Measurements from ENCODE around the gene DPY19L3. TPM values are rescaled to one million over a fixed set of nuclear protein-coding genes. Genes with fewer than 3 reads are reported as not detected.

The DPY19L3 gene
- total RNA-seq, 1 experiment from 2014 or later: 45.1 TPM

DNA sequence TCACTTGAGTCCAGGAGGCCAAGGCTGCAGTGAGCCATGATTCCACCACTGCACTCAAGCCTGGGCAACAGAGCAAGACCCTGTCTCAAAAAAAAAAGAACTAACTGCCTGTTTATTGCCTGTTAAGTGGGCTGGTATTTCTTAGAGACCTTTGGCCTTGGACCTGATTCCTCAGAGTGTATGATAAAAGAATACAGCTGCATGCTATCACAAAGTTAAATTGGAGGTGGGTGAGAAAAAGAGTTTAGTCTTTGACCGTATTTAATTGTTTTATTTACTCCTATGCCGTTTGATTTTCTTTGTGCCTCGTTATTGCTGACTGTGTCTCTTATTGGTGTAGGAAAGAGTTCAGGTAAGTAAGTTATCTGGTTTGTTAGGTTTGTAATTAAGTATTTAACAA lies 25.3 kb upstream of the DPY19L3 start:
- H3K4me3 ChIP-seq (ENCODE audit: low read length): no peak overlapping the region
- no peak overlapping the region for H3K27ac ChIP-seq (ENCODE audit: low read length)
- no peaks in the 10 kb centered on the region for H3K9me2 ChIP-seq (replicated peaks; ENCODE audit: insufficient read depth, low read length)
- H3K9me3 ChIP-seq (ENCODE audit: low read length): no peaks in the 10 kb centered on the region
- H3K4me1 ChIP-seq (ENCODE audit: low read length): no peaks in the 10 kb centered on the region
- H3K4me2 ChIP-seq (ENCODE audit: low read depth, low read length, poor library complexity, severe bottlenecking): no peak overlapping the region
- no peaks in the 10 kb centered on the region for H3K27me3 ChIP-seq (ENCODE audit: low read length)
- H3K79me2 ChIP-seq (ENCODE audit: low read length): peaks cover 48% of the 10 kb centered on the region
- no peak overlapping the region for H2AFZ ChIP-seq (ENCODE audit: low read length)
- no peak overlapping the region for H3K9ac ChIP-seq (ENCODE audit: low read length)
- no peak for DNase-seq
- H3K36me3 ChIP-seq (ENCODE audit: insufficient read depth, low read length): peaks cover 36% of the 10 kb centered on the region; the same call in 1 of the 2 replicates
- H4K20me1 ChIP-seq (ENCODE audit: insufficient read depth, low read depth, low read length): peaks cover 5% of the 10 kb centered on the region; the same call in 1 of the 2 replicates

DNA sequence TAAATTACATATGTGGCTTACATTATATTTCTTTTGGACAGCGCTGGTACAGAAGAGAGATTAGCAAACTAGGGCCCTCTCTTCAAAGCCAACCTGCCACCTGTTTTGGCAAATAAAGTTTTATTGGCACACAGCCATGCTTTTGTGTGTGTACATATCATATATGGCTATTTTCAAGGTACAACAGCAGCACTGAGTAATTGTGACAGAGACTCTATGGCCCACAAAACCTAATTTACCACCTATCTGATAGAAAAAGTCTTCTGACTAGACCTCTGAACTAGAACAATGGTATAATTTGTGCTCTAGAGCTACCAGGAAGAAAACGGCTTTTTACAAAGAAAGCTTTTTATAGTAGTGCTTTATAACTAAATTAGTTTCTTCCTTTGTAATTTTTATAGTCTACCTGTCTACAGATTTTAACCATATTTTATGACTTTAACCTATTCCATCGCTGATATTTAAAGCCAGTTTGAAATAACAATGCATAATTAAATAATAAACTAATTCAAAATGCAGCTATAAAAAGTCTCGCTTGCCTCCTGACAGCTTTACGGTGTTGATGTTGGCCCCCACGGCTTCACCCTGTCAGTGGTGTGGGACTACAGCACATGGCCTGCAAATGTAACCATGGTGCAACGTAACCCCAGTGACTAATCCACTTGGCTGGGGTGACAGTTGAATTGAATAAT lies 17.7 kb upstream of the DPY19L3 start:
- peaks cover 7% of the 10 kb centered on the region; the same call in 1 of the 2 replicates for H3K4me1 ChIP-seq (ENCODE audit: low read length)
- no peaks in the 10 kb centered on the region for H3K27me3 ChIP-seq (ENCODE audit: low read length)
- H3K27ac ChIP-seq (ENCODE audit: low read length): no peak overlapping the region
- H3K4me2 ChIP-seq (ENCODE audit: low read depth, low read length, poor library complexity, severe bottlenecking): no peak overlapping the region
- no peaks in the 10 kb centered on the region for H4K20me1 ChIP-seq (ENCODE audit: insufficient read depth, low read depth, low read length)
- H3K36me3 ChIP-seq (ENCODE audit: insufficient read depth, low read length): peaks cover 15% of the 10 kb centered on the region; the same call in 1 of the 2 replicates
- no peak overlapping the region for H3K9ac ChIP-seq (ENCODE audit: low read length)
- peaks cover 11% of the 10 kb centered on the region for H3K79me2 ChIP-seq (ENCODE audit: low read length)
- no peaks in the 10 kb centered on the region for H3K9me2 ChIP-seq (replicated peaks; ENCODE audit: insufficient read depth, low read length)
- H2AFZ ChIP-seq (ENCODE audit: low read length): no peak overlapping the region
- no peak overlapping the region for H3K4me3 ChIP-seq (ENCODE audit: low read length)
- H3K9me3 ChIP-seq (ENCODE audit: low read length): no peaks in the 10 kb centered on the region
- no peak for DNase-seq

DNA sequence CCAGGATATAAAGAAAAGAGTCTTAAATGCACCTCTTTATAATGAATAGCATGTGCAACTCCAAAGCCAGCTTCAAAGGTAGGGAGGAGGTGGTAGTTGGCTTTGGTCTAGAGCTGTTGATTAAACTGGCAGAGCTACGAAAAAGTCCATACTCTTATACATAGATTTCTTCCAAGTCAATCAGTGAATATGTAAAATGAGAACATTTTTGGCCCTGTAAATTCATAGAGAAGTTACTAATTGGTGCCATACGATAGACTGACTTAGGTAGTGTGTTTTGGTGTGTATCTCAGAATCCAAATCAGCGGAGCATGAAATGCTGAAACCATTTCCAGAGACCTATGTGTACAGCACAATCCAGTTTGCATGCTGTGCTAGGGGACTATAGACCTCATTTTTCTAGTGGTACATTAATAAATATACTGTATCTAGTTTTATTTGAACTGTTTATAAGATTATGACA lies 17.1 kb upstream of the DPY19L3 start:
- H4K20me1 ChIP-seq (ENCODE audit: insufficient read depth, low read depth, low read length): no peaks in the 10 kb centered on the region
- DNase-seq: no peak
- peaks cover 12% of the 10 kb centered on the region; the same call in 1 of the 2 replicates for H3K36me3 ChIP-seq (ENCODE audit: insufficient read depth, low read length)

DNA sequence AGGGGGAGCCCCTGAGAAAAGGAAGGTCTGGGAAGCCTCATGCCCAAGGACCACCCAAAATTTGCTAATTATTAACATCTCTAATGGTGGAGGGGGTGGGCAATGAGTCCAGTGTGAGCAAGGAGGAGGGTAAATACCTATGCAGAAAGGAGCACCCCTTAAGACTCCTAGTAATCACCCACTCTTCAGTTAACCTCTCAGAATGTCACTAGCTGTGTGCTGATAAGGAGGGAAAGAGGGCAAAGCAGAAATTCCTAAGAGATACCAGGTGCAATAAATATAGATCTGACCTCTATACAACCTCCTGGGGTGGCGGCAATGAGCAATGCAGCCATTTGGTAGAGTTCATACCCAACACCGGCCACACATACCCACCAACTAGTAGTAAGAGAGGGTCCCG lies 12.7 kb upstream of the DPY19L3 start:
- no peaks in the 10 kb centered on the region for H3K9me2 ChIP-seq (replicated peaks; ENCODE audit: insufficient read depth, low read length)
- DNase-seq: no peak
- H2AFZ ChIP-seq (ENCODE audit: low read length): no peak overlapping the region
- H4K20me1 ChIP-seq (ENCODE audit: insufficient read depth, low read depth, low read length): no peaks in the 10 kb centered on the region
- no peak overlapping the region for H3K9ac ChIP-seq (ENCODE audit: low read length)
- H3K79me2 ChIP-seq (ENCODE audit: low read length): no peaks in the 10 kb centered on the region
- H3K9me3 ChIP-seq (ENCODE audit: low read length): no peaks in the 10 kb centered on the region
- H3K4me1 ChIP-seq (ENCODE audit: low read length): no peaks in the 10 kb centered on the region
- no peaks in the 10 kb centered on the region; the same call in 1 of the 2 replicates for H3K36me3 ChIP-seq (ENCODE audit: insufficient read depth, low read length)
- H3K4me3 ChIP-seq (ENCODE audit: low read length): no peak overlapping the region
- H3K27ac ChIP-seq (ENCODE audit: low read length): no peak overlapping the region
- H3K4me2 ChIP-seq (ENCODE audit: low read depth, low read length, poor library complexity, severe bottlenecking): no peak overlapping the region
- H3K27me3 ChIP-seq (ENCODE audit: low read length): no peaks in the 10 kb centered on the region

More for the DNA sequence above, 17.1 kb upstream of the DPY19L3 start:
- no peak overlapping the region for H3K27ac ChIP-seq (ENCODE audit: low read length)
- no peak overlapping the region for H2AFZ ChIP-seq (ENCODE audit: low read length)
- no peaks in the 10 kb centered on the region for H3K27me3 ChIP-seq (ENCODE audit: low read length)
- no peaks in the 10 kb centered on the region for H3K9me3 ChIP-seq (ENCODE audit: low read length)
- H3K4me3 ChIP-seq (ENCODE audit: low read length): no peak overlapping the region
- H3K4me1 ChIP-seq (ENCODE audit: low read length): peaks cover 7% of the 10 kb centered on the region; the same call in 1 of the 2 replicates
- peaks cover 11% of the 10 kb centered on the region for H3K79me2 ChIP-seq (ENCODE audit: low read length)
- H3K9me2 ChIP-seq (replicated peaks; ENCODE audit: insufficient read depth, low read length): no peaks in the 10 kb centered on the region
- H3K9ac ChIP-seq (ENCODE audit: low read length): no peak overlapping the region
- H3K4me2 ChIP-seq (ENCODE audit: low read depth, low read length, poor library complexity, severe bottlenecking): no peak overlapping the region

DNA sequence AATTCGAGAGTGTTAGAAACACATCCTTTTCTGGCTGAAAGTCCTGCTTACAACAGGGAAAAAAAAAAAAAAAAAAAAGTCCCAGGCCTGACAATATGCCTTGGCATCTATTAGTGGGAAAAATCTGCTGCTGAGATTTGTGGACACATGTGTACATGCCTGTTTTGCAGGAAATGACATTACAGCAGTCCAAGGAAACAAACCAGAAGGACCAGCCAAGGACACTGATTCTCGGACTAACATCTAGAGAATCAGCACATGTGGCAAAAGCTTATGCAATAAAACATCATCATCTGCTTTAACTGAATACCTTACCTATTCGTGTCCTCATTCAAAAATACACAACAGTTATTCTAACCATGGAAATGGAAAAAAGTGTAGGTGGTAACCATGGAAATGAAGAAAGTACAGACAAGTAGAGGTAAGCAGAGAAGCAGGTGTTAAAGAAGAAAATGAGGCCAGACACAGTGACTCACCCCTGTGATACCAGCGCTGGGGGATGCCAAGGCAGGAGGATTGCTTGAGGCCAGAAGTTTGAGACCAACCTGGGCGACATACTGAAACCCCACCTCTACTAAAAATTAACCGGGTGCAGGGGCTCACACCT lies 9.4 kb upstream of the DPY19L3 start:
- no peak for DNase-seq
- Histone ChIP-seq H3K27me3 (ENCODE audit: low read length) (no peaks in the 10 kb centered on the region), H3K9me2 (replicated peaks; ENCODE audit: insufficient read depth, low read length) (no peaks in the 10 kb centered on the region), H3K9ac (ENCODE audit: low read length) (no peak overlapping the region), H3K36me3 (ENCODE audit: insufficient read depth, low read length) (no peaks in the 10 kb centered on the region), H3K9me3 (ENCODE audit: low read length) (no peaks in the 10 kb centered on the region), H4K20me1 (ENCODE audit: insufficient read depth, low read depth, low read length) (no peaks in the 10 kb centered on the region), H3K4me2 (ENCODE audit: low read depth, low read length, poor library complexity, severe bottlenecking) (no peak overlapping the region), H3K4me3 (ENCODE audit: low read length) (no peak overlapping the region), H2AFZ (ENCODE audit: low read length) (no peak overlapping the region), H3K27ac (ENCODE audit: low read length) (no peak overlapping the region), H3K79me2 (ENCODE audit: low read length) (no peaks in the 10 kb centered on the region), H3K4me1 (ENCODE audit: low read length) (no peaks in the 10 kb centered on the region)

DNA sequence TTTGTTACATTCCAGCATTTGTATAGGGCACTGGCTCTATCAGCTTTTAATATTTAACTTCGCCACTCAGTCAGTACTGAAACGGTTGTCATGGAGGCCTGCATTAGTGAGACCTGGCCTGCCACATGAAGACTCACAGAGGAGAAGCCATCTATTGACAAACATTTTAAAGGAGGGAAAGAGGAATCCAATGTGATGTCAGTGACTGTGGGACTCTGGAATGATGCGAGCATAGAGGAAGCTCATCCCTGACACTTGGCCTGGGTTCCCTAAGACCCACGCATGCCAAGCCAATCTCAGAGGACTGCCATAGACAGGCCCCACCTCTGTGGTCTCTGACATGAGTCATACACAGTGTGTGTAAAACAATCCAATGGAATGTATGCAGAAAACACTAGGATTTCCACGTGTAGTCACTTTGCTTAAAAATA lies 7.9 kb upstream of the DPY19L3 start:
- Histone ChIP-seq H3K9me3 (ENCODE audit: low read length) (no peaks in the 10 kb centered on the region), H2AFZ (ENCODE audit: low read length) (no peak overlapping the region)

DNA sequence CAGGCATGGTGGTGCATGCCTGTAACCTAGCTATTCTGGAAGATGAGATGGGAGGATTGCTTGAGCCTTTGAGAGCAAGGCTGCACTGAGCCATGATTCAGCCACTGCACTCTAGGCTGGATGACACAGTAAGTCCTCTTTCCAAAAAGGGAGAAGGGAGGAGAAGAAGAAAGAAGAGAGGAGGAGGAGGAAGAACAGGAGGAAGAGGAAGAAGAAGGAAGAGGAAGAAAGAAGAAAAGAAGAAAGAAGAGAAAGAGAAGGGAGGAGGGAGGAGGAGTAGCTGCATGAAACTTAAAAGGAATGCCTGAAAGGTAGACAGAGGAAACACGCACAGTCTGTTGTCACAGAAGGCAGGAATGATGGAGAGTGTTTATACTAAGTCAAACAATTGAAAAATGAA lies 3.6 kb upstream of the DPY19L3 start:
- Histone ChIP-seq H2AFZ (ENCODE audit: low read length) (no peak overlapping the region), H4K20me1 (ENCODE audit: insufficient read depth, low read depth, low read length) (0 out of 2 replicates have a peak, but pooled peaks cover 4% of the 10 kb centered on the region), H3K36me3 (ENCODE audit: insufficient read depth, low read length) (no peaks in the 10 kb centered on the region), H3K79me2 (ENCODE audit: low read length) (peaks cover 30% of the 10 kb centered on the region), H3K9ac (ENCODE audit: low read length) (no peak overlapping the region), H3K4me1 (ENCODE audit: low read length) (peaks cover 19% of the 10 kb centered on the region), H3K4me3 (ENCODE audit: low read length) (no peak overlapping the region), H3K27me3 (ENCODE audit: low read length) (no peaks in the 10 kb centered on the region), H3K4me2 (ENCODE audit: low read depth, low read length, poor library complexity, severe bottlenecking) (no peak overlapping the region), H3K9me2 (replicated peaks; ENCODE audit: insufficient read depth, low read length) (no peaks in the 10 kb centered on the region), H3K9me3 (ENCODE audit: low read length) (no peaks in the 10 kb centered on the region), H3K27ac (ENCODE audit: low read length) (no peak overlapping the region)
- DNase-seq: no peak

More for the DNA sequence above, 7.9 kb upstream of the DPY19L3 start:
- Histone ChIP-seq H3K27me3 (ENCODE audit: low read length) (no peaks in the 10 kb centered on the region), H3K4me1 (ENCODE audit: low read length) (no peaks in the 10 kb centered on the region), H3K36me3 (ENCODE audit: insufficient read depth, low read length) (no peaks in the 10 kb centered on the region), H3K27ac (ENCODE audit: low read length) (no peak overlapping the region), H3K4me3 (ENCODE audit: low read length) (no peak overlapping the region), H3K4me2 (ENCODE audit: low read depth, low read length, poor library complexity, severe bottlenecking) (no peak overlapping the region), H3K9ac (ENCODE audit: low read length) (no peak overlapping the region), H4K20me1 (ENCODE audit: insufficient read depth, low read depth, low read length) (no peaks in the 10 kb centered on the region), H3K9me2 (replicated peaks; ENCODE audit: insufficient read depth, low read length) (no peaks in the 10 kb centered on the region), H3K79me2 (ENCODE audit: low read length) (no peaks in the 10 kb centered on the region)
- DNase-seq: no peak

DNA sequence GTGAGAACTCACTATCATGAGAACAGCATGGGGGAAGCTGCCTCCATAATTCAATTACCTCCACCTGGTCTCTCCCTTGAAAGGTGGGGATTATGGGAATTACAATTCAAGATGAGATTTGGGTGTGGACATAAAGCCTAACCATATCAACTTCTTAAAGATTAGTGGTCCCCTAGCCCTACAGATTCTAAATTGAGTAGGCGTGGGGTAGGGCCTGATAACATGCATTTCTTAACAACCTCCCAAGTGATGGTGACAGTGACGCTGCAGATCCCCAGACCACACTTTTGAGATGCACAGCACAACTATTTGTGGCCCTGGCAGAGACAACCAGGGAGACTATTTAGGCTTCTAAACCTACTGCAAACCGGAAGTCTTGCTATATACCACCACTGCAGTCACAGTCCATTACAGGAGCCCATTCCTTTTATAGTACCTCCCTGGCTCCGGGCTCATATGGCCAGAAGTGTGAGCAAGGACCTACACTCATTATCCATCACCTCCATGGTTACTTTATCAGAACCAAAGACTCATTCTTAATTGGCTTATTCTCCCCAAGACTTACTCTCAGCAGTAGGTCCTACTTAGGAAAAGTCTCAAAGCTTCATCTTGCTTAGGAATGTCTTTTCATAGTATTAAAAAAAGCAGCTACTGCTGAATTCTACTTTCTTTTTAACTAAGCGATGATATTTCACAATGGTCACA lies 2.1 kb upstream of the DPY19L3 start:
- no peak for DNase-seq

More for the DNA sequence above, 2.1 kb upstream of the DPY19L3 start:
- H3K4me2 ChIP-seq (ENCODE audit: low read depth, low read length, poor library complexity, severe bottlenecking): peak overlapping the region; percentile 77
- no peaks in the 10 kb centered on the region for H3K9me3 ChIP-seq (ENCODE audit: low read length)
- H3K9ac ChIP-seq (ENCODE audit: low read length): peak overlapping the region; percentile 87; the same call in 1 of the 2 replicates
- peak overlapping the region; percentile 78; the same call in 1 of the 2 replicates for H3K4me3 ChIP-seq (ENCODE audit: low read length)
- peaks cover 26% of the 10 kb centered on the region for H3K4me1 ChIP-seq (ENCODE audit: low read length)
- H3K27me3 ChIP-seq (ENCODE audit: low read length): no peaks in the 10 kb centered on the region
- peaks cover 44% of the 10 kb centered on the region for H3K79me2 ChIP-seq (ENCODE audit: low read length)
- H3K36me3 ChIP-seq (ENCODE audit: insufficient read depth, low read length): peaks cover 10% of the 10 kb centered on the region
- H4K20me1 ChIP-seq (ENCODE audit: insufficient read depth, low read depth, low read length): 0 out of 2 replicates have a peak, but pooled peaks cover 4% of the 10 kb centered on the region
- H3K9me2 ChIP-seq (replicated peaks; ENCODE audit: insufficient read depth, low read length): no peaks in the 10 kb centered on the region
- H2AFZ ChIP-seq (ENCODE audit: low read length): no peak overlapping the region
- 0 out of 2 replicates have a peak overlapping the region, but pooled peaks have one; percentile 11 for H3K27ac ChIP-seq (ENCODE audit: low read length)
